GM19463 (cell line): ENCODE data around the gene GRAMD2B.
"Not testable (repeated sequence)": the region's sequence is repeated elsewhere in the genome, so short reads cannot be mapped to it uniquely, and the experiment has no call there.

Experiments used
- ATAC-seq: cut with Tn5 transposase; IDR thresholded peaks from one replicate; pipeline ENCODE4 v1.9.1; 2021; ENCODE audit warnings: mild to moderate bottlenecking, moderate library complexity; ENCODE audit not compliant: unreplicated experiment

Gene GRAMD2B

DNA sequence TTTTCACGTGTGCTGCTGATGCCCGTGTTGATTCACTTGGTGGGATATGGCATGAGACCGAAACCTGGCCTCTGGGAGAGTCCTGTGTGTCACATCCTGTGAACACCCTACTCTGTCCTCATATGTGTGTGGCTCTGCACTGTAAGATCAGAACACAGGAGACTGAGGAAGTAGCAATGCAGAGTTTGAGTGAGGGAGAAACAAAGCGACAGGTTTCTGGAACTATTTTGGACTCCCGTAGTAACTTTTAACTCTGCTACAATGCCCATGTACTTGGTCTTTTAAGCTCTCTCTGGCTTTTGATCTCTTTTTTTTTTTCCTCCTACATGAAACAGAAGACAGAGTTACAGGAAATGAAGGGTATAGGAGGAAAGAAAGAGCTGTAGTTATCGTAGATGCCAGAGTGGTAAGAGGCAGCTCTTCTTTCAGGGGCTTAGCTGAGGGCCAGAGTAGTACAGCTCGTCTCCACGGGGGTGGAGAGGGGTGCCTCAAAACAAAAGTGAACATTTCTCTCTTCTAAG is 26.6 kb downstream of the GRAMD2B start:
- peak; percentile 79 for ATAC-seq

DNA sequence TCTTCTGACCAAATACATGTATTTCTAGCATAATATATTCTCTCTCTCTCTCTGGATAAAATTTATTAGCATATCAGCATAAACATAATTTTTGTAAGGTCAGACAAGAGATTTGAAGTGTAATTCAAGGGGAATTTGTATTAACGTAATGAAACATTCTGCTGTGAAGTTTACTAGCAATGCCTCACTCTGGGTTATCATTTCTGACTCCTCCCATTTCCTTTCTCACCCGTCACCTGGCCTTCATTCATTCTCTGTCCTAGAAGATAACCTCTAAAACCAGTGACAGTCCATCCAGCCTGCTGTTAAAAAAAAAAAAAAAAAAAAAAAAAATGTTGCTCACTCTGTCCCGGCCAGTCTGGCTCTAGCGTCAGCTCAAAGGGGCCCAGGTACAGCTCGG is 27.1 kb downstream of the GRAMD2B start:
- peak; percentile 32 for ATAC-seq

DNA sequence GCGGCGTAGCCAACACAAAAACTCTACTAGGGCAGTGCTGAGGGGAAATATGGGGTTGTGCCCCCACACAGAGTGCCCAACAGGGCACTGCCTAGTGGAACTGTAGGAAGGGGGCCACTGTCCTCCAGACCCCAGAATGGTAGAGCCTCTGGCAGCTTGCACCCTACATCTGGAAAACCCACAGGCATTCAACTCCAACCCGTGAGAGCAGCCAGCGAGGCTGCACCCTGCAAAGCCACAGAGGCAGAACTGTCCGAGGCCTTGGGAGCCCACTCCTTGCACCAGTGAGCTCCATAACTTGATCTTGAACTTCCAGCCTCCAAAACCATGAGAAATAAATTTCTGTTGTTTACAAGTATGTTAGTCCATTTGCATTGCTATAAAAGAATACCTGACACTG is 27.7 kb downstream of the GRAMD2B start:
- ATAC-seq: no peak

DNA sequence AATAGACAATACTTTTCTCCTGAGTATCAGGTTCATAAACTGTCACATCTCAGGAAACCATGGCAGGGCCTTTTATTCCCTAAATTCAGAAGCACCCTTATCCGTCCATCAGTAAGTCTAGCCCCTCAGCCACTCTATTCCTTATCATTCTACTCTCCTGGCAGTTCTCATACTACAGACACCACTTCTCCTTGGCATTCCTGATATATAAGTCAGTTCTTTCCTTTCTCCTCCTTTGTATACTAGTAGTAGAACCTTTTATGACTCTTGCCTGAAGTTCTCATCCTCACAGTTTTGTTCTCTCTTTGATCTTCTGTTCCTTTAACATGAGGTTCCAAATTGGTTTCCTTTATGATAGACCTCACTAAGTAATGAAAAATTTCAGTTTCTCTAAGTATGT is 29.3 kb downstream of the GRAMD2B start:
- no peak for ATAC-seq

DNA sequence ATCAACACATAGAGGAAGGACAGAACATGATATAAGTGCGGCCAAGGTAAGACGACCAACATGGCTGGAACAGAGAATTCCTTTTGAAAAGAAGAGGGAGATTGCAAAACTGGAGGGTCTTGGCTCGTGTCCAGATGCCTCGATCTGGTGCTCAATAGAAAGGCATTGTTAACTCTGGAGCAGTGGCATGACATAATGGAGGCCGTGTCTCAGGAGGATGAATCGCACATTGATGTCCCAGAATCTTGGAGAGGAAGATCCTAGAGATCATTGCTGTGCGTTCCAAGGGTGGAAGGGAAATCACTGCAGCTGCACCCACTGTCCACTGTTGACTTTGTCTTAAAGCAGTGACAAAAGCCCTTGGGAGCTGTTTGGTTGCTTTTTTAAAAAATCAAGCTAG is 30.9 kb downstream of the GRAMD2B start:
- no peak for ATAC-seq

DNA sequence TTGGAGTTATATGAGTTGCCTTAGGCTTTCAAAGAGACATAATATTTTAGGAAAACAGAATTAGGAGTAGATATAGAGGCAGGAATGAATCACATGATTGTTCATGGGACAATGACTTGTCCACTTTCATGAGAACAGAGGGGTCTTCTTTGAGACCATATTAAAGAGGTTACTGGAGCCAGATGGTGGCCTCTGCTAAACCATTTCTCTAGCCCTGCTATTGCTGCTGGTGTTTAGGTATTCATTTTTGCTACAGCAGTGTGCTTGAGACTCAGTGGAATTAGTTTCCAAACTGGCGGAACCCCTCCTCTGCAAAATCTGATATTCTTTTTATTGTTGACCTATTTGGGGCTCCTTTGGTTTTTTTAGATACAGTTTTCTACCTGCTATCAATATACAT is 31.3 kb downstream of the GRAMD2B start:
- ATAC-seq: no peak

DNA sequence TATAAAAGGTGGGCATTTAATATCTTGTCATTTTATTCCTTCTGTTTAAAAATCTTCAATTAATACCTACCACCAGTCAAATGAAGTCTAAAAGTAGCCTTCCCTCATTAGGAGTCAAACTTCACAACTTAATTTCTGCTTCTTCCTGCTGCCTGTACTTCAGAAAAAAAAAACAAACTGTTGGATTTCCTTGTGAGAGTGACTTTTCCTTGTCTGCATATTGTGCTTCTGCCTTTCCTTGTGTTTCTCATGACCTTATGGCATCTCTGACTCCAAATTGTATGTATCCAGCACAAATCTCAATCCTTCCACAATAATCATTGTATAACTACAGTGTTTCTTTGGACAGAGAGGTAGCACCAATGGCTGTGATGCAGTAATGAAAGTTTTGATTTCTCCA is 32.1 kb downstream of the GRAMD2B start:
- no peak for ATAC-seq

DNA sequence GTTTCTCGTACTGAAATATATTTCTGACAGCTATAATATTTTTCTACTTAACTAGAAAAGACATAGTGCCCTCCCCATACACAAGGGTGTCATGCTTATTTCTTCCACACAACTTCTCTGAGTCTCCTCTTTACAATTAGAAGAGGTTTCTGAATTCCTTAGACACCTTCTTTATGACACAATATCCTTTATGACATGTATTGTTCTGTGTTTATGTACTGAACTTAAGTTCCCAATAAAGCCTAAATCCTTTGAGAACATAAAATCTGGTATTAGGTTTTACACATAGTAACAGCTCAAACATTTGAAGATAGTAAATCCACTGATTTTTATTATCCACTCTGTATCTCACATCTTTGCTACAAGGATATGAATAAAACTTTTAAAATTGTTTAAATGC is 32.5 kb downstream of the GRAMD2B start:
- ATAC-seq: no peak

DNA sequence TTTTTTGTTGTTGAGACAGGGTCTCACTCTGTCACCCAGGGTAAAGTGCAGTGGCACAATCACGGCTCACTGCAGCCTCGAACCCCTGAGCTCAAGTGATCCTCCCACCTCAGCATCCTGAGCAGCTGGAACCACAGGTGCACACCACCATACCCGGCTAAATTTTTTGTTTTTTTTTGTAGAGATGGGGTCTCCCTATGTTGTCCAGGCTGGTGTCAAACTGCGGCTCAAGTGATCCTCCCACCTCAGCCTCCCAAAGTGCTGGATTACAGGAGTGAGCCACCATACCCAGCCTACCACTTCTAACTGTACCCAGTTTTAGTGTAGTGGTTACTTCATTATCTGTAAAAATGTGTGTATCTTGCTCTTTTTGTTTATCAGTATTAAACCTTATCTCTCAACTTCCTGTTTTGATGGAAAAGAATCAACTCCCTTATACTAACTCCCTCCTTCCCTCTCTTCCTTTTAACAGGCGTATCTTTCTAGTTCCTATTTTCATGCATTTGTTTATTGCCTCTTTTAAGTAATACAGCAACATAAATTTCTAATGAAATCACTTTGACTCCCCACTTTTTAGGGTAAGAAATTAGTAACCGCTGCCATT is 33.1 kb downstream of the GRAMD2B start:
- no peak for ATAC-seq

DNA sequence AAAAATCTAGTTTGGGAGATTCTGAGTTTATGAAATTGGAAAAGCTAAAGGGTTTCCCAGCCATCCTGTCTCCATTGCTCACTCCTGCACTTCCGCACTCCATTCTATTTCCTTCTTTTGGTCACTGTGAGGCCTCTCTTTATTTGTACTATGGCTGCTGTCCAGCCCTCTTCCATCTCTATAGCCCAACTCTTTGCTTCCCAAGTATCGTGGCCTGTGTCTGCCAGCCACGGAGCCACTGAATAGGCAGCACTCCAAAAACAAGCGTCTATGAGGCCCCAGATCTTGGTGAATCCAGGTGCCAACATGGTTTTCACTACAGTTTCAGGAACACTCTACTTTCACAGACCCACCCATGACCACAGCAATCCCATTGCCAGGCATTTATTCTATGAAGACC is 37.2 kb downstream of the GRAMD2B start:
- no peak for ATAC-seq

DNA sequence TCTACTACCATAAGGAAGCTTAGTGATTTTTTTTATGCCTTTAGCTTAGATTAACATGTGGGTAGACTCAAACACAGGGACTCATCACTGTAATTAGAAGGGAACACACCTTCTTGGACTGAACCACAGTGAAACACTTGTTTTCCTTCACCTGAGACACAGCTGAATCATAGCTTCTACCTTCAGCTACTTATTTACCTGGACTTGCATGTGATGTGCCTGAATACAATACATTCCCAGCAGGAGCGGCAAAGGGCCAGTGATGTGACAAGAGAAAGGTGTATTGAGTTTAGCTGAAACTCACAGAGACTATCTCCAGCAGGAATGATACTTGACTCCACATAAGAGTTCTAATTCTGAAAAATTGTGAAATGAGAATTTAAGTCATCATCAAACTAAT is 37.8 kb downstream of the GRAMD2B start:
- no peak for ATAC-seq

DNA sequence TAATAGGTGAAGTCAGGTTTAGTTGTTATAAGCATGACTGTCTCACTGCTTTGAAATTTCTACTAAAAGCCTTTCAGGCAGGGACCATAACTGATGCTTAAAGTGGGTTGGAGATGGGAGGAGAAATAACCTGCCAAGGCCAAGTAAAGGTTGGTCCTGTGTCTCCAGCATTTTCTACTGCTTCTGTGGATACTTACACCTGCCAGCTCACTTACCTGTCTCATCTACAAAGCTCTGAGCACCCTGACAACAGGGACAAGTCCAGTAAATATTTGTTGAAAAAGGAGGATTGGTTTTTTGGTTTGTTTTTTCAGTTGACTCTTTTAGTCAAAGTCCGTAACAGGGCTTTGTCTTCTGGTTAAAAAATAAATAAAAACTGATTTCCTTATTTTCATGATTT is 38.6 kb downstream of the GRAMD2B start:
- ATAC-seq: peak; percentile 6

DNA sequence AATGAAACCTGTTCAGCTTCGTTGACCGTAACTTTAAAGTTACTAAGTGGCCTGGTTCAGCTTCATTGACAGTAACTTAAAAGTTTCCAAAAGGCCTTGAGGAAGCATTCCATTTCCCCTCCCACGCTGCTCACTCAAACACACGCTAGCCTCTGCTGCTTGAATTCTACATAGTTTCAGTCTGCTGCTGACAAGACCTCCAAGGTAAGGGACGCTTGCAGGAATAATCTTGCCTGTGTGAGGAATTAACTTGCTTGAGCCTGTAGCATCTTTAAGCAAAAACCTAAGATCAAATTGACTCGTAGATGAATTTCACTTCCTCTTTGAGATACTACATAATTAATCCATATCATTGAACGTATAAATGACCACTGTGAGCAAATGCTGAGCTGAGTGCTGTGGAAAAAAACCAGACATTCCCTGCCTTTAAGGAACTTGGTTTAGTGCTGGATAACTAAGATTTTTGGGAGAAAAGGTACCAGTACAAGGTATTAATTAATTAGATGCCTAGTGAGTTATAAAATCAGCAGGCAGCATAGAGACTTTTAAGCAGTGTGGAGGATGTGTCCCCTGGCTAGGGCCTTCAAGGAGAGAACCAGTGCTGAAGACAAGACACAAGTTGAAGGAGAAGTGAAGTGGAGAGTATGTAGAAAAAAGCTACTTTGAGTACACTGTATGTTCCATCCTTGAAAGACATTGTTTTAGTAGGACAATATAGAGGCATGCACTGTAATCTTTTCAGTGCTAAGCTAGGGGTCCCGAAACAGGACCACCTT is 39.2 kb downstream of the GRAMD2B start:
- peak; percentile 73 for ATAC-seq

DNA sequence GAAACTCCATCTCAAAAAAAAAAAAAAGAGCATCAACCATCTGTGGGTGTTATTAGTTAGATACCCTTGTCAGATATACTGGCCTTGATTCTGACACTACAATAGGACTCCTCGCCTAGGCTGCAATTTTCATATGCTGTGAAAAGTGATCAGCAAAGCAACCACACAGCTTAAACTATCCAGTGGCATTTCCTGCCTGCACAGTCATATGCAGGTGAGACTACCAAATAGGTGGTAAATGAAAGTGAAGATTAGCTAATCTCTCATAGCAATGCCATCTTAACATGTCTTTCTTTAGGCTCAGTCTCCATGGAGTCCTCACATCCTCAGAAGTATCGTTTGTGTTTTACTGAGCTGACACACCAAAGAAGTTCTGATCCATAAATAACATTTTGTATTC is 40.8 kb downstream of the GRAMD2B start:
- peak; percentile 35 for ATAC-seq

DNA sequence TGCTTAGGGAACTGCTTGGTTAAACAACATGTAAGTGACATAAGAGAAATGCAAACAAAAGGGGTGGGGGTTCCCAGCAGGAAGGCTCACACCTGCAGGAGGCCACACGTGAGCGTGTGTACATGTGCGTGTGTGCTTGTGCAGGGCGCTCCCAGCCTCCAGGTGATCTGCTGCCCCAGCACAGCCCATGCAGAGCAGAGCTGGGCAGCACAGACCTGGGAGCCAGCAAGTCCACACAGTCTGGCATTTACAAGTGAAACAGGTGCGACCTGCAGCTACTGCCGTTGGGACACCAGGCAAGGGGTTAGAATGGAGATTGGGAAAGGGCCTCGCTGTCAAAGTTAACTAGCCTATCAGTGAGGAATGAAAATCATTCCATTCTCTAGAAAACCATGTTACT is 41.8 kb downstream of the GRAMD2B start:
- no peak for ATAC-seq

DNA sequence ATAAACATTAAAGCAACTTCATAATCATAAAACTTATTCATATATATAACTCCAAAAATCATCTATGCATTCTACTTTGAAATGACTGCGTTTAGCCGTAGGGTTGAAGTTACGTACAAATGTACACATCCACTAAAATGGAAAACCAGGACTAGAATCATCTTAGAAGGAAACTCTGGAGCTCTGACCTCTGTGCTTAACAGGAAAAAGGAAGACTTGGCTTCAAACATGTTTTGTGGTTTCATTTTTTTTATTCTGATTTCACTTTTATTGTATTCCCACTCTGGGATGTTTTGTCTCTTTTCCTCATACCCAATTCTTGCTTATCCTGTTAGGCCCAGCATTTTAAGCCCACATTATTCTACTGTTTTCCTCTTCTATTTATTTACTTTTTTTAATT is 44.9 kb downstream of the GRAMD2B start:
- ATAC-seq: no peak

DNA sequence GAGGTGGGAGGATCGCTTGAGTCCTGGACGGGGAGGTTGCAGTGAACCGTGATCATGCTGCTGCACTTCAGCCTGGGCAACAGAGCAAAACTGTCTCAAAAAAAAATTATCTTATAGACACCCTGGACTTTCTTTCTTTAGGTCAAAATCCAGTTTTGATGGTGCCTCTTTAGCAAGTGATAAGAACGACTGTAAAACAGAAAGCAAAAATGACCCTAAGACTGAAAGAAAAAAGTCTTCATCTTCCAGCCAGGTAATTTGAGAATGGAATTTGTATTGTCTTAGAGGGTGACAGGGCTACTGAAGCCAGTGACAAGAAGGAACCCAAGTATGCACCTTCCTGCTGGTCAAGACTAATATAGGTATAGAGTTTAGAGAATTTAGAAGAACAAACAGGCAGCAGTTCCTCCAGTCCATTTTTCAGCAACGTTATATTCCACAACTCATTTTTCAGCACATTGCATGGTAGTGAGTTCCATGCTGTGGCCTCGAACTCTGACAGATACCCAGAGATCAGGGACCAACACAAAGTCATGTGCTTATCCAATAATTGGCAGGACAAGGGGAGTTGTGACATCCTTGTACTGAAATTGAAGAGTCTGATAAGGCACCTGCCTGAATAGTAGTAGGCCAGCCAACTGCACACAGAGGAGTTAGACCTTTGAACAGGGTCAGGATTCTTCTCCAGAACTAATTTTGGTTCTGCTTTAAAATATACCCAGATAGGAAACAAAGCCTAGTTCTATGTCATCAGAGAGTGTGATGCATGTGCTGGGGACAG is 46.5 kb downstream of the GRAMD2B start:
- no peak for ATAC-seq

DNA sequence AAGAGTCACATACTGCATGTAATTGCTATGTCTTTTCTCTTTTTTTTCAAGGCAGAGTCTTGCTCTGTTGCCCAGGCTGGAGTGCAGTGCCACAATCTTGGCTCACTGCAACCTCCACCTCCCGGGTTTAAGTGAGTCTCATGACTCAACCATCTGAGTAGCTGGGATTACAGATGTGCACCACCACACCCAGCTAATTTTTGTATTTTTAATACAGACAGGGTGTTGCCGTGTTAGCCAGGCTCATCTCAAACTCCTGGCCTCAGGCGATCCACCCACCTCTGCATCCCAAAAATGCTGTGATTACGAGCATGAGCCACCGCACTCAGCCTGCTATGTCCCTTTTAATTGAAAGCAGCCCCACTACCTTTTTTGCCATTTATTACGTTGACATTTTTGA is 47.3 kb downstream of the GRAMD2B start:
- not testable (repeated sequence) for ATAC-seq

DNA sequence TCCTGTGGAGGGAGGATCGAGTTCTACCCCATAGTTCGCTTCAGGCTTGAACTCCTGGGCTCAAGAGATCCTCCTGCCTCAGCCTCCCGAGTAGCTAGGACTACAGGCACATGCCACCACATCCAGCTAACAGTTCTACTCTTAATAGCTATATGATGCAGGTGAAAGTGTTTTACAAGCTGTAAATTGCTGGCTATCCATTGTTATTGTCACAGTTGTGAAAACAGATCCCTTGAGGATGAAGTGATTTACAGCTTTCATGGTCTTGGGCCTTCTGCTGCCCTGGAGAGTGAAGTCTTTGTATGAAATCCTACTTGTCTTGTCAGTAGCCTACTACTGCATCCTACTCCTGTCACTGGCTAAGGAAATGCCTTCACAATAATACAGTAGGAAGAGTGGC is 48.0 kb downstream of the GRAMD2B start:
- no peak for ATAC-seq

DNA sequence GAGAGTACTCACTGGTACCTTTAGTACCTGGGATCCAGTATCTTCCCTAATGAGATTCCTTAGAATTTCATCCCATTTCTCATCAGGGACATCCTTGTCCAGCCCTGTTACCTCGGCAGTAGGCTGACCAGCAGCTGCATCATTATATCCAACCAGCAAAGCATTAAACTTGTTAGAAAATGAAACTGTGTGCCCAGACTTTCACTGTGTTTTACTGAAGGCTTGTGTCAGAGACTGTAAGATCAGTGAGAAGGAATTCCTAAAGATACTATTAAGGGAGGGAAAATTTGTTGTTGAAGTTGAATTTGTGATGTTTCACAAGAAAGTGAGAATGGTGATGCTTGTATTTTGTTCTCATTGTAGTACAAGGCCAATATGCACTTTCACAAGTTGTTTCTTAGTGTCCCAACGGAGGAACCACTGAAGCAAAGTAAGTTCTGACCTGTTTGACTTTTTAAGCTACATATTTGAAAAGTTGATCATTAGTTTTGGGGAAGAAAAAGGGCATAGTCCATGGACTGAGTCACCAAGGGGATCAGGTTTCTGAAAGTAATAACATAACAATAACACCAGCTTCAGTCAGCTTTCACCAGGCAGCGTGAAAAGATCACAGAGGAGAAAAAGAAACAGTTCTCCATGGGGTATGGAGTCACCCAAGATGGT is 48.8 kb downstream of the GRAMD2B start:
- peak; percentile 78 for ATAC-seq

DNA sequence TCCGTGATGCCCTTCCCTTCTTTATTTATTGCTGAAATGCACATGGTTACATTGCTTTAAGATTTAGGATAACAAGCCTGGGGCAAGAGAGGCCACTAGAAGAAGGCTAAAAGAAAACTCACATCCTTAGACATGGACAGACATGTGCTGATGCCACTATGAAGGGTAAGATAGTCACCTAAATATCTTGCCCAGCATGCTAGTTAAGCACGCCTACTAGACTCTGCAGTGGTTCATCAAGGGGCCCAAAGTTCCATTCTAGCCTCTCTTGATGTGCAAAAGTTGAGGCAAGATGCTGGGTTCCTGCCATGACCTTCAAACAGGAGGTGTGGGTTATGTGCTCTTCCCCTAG is 49.3 kb downstream of the GRAMD2B start:
- ATAC-seq: peak; percentile 22
